Sigmoid colon (tissue), 7 donors: ENCODE results near the gene SDCCAG8. TPM values are rescaled to one million over a fixed set of nuclear protein-coding genes. Genes with fewer than 3 reads are reported as not detected.

ENCODE experiments used
- DNase-seq: peaks from one replicate; pipeline ENCODE4 v3.0.0-alpha.2; 2019
- H3K27ac ChIP-seq, 4 donors: fragments of 200-600 bp; sonication (generic); one replicate each; pipeline ENCODE4 v1.5.1; 2016 to 2019; ENCODE audit warnings: mild to moderate bottlenecking in 1 of 4
- H3K27me3 ChIP-seq, 3 donors: fragments of 200-600 bp; sonication (generic); one replicate each; pipeline ENCODE4 v1.5.1; 2019; ENCODE audit warnings: mild to moderate bottlenecking in 1 of 3
- H3K36me3 ChIP-seq, 4 donors: fragments of 200-600 bp; sonication (generic); one replicate each; pipeline ENCODE4 v1.5.1; 2016 to 2019
- H3K4me1 ChIP-seq, 4 donors: fragments of 200-600 bp; sonication (generic); one replicate each; pipeline ENCODE4 v1.5.1; 2017 to 2019
- H3K4me3 ChIP-seq, 4 donors: fragments of 200-600 bp; sonication (generic); one replicate each; pipeline ENCODE4 v1.5.1; 2017 to 2019; ENCODE audit warnings: mild to moderate bottlenecking in 2 of 4, moderate library complexity in 1 of 4
- H3K9me3 ChIP-seq, 4 donors: fragments of 200-600 bp in 3 of 4; sonication (generic) in 3 of 4; one replicate each; pipeline versions ENCODE4 v1.5.1 to v1.6.1; 2013 to 2019
- EP300 ChIP-seq, 4 donors: sonication (generic); formaldehyde crosslinking; IDR thresholded peaks; one replicate each; pipeline ENCODE4 v1.6.1; 2017; ENCODE audit warnings: antibody characterized with exemption in 4 of 4
- POLR2A ChIP-seq, 2 donors: fragments of 450-650 bp; IDR thresholded peaks; one replicate each; pipeline ENCODE4 v1.6.1; 2016; ENCODE audit warnings: antibody characterized with exemption in 2 of 2, mild to moderate bottlenecking in 2 of 2, moderate library complexity in 2 of 2
- POLR2AphosphoS5 ChIP-seq, 4 donors: sonication (generic); formaldehyde crosslinking; IDR thresholded peaks; one replicate each; pipeline ENCODE4 v1.6.1; 2017; ENCODE audit warnings: antibody characterized with exemption in 4 of 4
- WGBS, 2 donors: extraction: QIAGEN DNeasy Blood & Tissue Kit; methylation state at CpG; one replicate each; pipeline ENCODE4 v1.1.7; 2013; 5-methylcytosine and 5-hydroxymethylcytosine counted together
- intact Hi-C: fragments of 100-400 bp; cut with DNase I; formaldehyde crosslinking; loops from one replicate; pipeline ENCODE4 v1.15.1; 2023
- polyA plus RNA-seq, 3 donors: library from polyadenylated mRNA; stranded (reverse); fragments of 200-250 nt; gene quantifications; one replicate each; pipeline ENCODE4 v1.2.3, GENCODE V29; 2013
- total RNA-seq, 4 donors: library from RNA; depleted of rRNA; stranded (reverse); fragments of >200 nt; gene quantifications; one replicate each; pipeline ENCODE4 v1.1.0, GENCODE V29; 2016
- TF ChIP-seq, protein P1 (sequence below), 4 experiments: fragments of 450-650 bp in 3 of 4; fragments of 200-600 bp in 1 of 4; IDR thresholded peaks; one replicate each; pipeline ENCODE4 v1.5.1; 2016 to 2019; ENCODE audit warnings: antibody characterized with exemption in 4 of 4, mild to moderate bottlenecking in 3 of 4, moderate library complexity in 2 of 4
- donor health status: healthy with polysubstance abuse.
- donor health status: Bipolar disorder and iron deficiency.
- donor health status: healthy.

The SDCCAG8 gene
- total and polyA plus RNA-seq, 7 donors, result 15.6 to 49.7 (median 30.3) TPM

DNA sequence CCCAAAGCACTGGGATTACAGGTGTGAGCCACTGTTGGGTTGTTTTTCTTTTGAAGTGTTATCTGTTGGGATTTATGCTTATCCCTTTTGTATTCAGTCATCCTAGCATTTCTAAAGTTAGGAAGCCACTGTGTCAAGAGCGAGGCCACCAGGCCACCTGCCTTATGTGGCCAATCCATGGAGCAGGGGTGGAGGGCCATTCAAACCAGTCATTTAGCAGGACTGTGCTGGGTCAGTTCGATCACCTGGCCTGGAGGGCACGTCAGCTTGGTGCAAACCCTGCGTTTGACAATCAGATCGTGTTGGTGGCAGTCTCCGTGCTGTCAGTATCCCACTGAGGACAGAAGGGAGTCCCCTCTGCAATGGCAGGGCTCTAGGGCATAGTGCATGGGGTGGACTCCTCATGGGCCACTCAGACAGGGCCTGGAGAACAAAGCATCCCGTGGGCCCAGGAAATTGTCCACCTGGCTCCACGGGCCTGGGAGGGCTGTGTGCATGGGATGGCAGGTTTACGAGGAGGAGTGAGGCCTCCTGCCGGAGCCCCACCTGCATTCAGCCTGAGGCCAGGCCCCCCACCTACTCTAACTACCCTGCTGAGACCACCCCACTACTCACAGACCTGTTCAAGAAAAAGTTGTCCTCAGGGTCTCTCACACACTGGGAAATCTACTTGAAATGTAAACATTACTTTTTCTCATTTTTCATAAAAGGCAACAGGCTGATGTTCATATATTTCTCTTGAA is 242.3 kb downstream of the SDCCAG8 start:
- Histone ChIP-seq H3K4me1 (peaks cover 0 to 23% (median 17%) of the 10 kb centered on the region in 4 donors), H3K27ac (peak overlapping the region in 1 of 4 donors; percentile 85), H3K36me3 (peaks cover 0 to 14% (median 0%) of the 10 kb centered on the region in 4 donors), H3K9me3 (no peaks in the 10 kb centered on the region), H3K27me3 (no peaks in the 10 kb centered on the region), H3K4me3 (no peak overlapping the region)
- TF ChIP-seq EP300 (IDR thresholded peaks at IDR 0.05) (no peak), POLR2AphosphoS5 (IDR thresholded peaks at IDR 0.05) (peak in 1 of 4 donors; percentile 6)
- intact Hi-C loops, result loop anchor here (10.0 kb wide), 1 partner anchor 347 kb away; no protein-coding TSS in a partner anchor
- 91 to 95% methylated on average over 10 of the region's 10 CpGs for WGBS, 2 donors
- DNase-seq, result no peak

DNA sequence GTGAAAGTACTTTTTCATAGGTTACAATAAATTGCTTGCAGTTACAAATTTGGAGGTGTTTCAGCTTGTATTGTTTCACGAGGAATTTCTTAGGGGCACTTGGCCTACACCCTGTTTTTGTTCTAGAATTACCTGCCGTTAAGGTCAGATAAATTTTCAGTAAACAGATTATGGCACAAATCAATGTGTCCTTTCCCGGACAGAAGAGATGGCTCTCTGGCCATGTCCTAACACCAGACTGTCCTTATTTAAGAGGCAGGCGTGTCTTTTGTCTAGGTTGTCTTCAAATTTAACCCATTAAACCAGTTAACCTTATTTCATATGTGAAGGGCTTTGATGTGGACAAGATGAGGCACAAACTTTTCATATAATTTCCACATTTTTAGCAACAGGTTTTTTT is 243.4 kb downstream of the SDCCAG8 start:
- 76 to 86% methylated on average over 4 of the region's 4 CpGs for WGBS, 2 donors

DNA sequence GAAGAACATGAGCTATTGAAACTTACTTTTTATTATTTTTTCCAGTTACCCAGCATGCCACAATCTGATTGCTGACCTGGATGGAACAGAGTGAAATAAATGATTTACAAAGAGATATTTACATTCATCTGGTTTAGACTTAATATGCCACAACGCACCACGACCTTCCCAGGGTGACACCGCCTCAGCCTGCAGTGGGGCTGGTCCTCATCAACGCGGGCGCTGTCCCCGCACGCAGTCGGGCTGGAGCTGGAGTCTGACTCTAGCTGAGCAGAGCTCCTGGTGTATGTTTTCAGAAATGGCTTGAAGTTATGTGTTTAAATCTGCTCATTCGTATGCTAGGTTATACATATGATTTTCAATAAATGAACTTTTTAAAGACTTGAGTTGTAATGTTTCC is 243.9 kb downstream of the SDCCAG8 start:
- H3K27ac ChIP-seq, result no peak overlapping the region
- intact Hi-C loops, result loop anchor here (5.0 to 10.0 kb wide), 2 partner anchors 68 to 345 kb away; no protein-coding TSS in a partner anchor
- TF ChIP-seq EP300 (IDR thresholded peaks at IDR 0.05), result no peak
- TF ChIP-seq, protein P1, sequence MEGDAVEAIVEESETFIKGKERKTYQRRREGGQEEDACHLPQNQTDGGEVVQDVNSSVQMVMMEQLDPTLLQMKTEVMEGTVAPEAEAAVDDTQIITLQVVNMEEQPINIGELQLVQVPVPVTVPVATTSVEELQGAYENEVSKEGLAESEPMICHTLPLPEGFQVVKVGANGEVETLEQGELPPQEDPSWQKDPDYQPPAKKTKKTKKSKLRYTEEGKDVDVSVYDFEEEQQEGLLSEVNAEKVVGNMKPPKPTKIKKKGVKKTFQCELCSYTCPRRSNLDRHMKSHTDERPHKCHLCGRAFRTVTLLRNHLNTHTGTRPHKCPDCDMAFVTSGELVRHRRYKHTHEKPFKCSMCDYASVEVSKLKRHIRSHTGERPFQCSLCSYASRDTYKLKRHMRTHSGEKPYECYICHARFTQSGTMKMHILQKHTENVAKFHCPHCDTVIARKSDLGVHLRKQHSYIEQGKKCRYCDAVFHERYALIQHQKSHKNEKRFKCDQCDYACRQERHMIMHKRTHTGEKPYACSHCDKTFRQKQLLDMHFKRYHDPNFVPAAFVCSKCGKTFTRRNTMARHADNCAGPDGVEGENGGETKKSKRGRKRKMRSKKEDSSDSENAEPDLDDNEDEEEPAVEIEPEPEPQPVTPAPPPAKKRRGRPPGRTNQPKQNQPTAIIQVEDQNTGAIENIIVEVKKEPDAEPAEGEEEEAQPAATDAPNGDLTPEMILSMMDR (IDR thresholded peaks at IDR 0.05), result no peak
- no peak for TF ChIP-seq POLR2A (IDR thresholded peaks at IDR 0.05)
- peak in 1 of 4 donors; percentile 2 for TF ChIP-seq POLR2AphosphoS5 (IDR thresholded peaks at IDR 0.05)
- no peak for DNase-seq
- peaks cover 0 to 30% (median 3%) of the 10 kb centered on the region in 4 donors for H3K36me3 ChIP-seq
- 92 to 95% methylated on average over 10 of the region's 10 CpGs for WGBS, 2 donors
- no peaks in the 10 kb centered on the region for H3K27me3 ChIP-seq
- peaks cover 0 to 22% (median 17%) of the 10 kb centered on the region in 4 donors for H3K4me1 ChIP-seq
- no peak overlapping the region for H3K4me3 ChIP-seq
- no peaks in the 10 kb centered on the region for H3K9me3 ChIP-seq

More for the DNA sequence above, 243.4 kb downstream of the SDCCAG8 start:
- peaks cover 0 to 23% (median 17%) of the 10 kb centered on the region in 4 donors for H3K4me1 ChIP-seq
- no peak for DNase-seq
- H3K27ac ChIP-seq, result no peak overlapping the region
- peaks cover 0 to 26% (median 1%) of the 10 kb centered on the region in 4 donors for H3K36me3 ChIP-seq
- H3K9me3 ChIP-seq, result no peaks in the 10 kb centered on the region
- no peak for TF ChIP-seq EP300 (IDR thresholded peaks at IDR 0.05)
- no peak for TF ChIP-seq POLR2AphosphoS5 (IDR thresholded peaks at IDR 0.05)
- TF ChIP-seq, protein P1 (IDR thresholded peaks at IDR 0.05), result no peak
- TF ChIP-seq POLR2A (IDR thresholded peaks at IDR 0.05), result no peak
- intact Hi-C loops, result loop anchor here (10.0 kb wide), 1 partner anchor 346 kb away; no protein-coding TSS in a partner anchor
- no peaks in the 10 kb centered on the region for H3K27me3 ChIP-seq
- no peak overlapping the region for H3K4me3 ChIP-seq

DNA sequence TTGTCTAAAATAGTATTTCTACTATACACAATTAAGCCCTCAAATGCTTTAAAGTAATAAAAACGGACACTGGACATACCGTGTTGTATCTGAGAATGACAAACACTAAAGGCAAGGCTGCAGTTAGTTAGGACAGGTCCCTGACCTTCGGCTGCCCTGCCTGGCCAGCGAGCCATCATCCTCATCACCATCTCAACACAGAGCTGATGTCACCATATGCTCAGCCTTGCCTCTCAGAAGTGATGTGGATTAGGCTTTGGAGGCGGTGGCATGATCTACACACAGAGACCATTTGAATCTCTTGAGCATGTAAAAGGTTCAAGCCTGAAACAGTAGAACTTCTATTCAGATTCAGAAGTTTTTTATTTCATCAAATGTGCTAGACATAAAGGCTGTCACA is 244.7 kb downstream of the SDCCAG8 start:
- Histone ChIP-seq H3K4me3 (no peak overlapping the region), H3K9me3 (no peaks in the 10 kb centered on the region), H3K4me1 (peaks cover 0 to 15% (median 12%) of the 10 kb centered on the region in 4 donors), H3K36me3 (peaks cover 0 to 37% (median 5%) of the 10 kb centered on the region in 4 donors), H3K27me3 (no peaks in the 10 kb centered on the region), H3K27ac (no peak overlapping the region)
- 92 to 95% methylated on average over 5 of the region's 5 CpGs for WGBS, 2 donors
- no peak for DNase-seq
- intact Hi-C loops, result loop anchor here (5.0 kb wide), 1 partner anchor 67 kb away; no protein-coding TSS in a partner anchor
- TF ChIP-seq, protein P1 (IDR thresholded peaks at IDR 0.05), result no peak
- TF ChIP-seq EP300 (IDR thresholded peaks at IDR 0.05) (no peak), POLR2A (IDR thresholded peaks at IDR 0.05) (no peak), POLR2AphosphoS5 (IDR thresholded peaks at IDR 0.05) (no peak)

DNA sequence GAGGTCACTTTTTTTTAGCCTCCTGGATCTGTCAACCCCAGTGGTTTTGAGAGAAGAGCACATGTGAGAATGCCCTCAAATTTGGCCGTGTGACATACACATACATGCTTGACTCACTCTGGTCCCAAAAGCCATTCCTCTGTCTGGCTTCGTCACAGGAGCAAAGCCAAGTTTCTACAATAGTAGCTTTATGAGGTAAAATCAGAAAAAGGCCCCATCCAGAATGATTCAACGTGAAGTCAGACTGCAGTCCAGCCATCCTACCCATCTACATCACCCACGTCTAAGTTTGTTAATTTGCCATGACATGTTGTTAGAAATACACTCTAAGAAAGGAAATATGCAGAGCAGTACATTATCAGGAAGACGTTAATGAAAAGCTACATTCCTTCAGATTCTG is 245.2 kb downstream of the SDCCAG8 start:
- no peaks in the 10 kb centered on the region for H3K9me3 ChIP-seq
- intact Hi-C loops, result loop anchor here (5.0 kb wide), 1 partner anchor 66 kb away; no protein-coding TSS in a partner anchor
- H3K27ac ChIP-seq, result no peak overlapping the region
- H3K4me3 ChIP-seq, result no peak overlapping the region
- DNase-seq, result no peak
- peaks cover 0 to 42% (median 5%) of the 10 kb centered on the region in 4 donors for H3K36me3 ChIP-seq
- peaks cover 0 to 10% (median 7%) of the 10 kb centered on the region in 4 donors for H3K4me1 ChIP-seq
- H3K27me3 ChIP-seq, result no peaks in the 10 kb centered on the region
- TF ChIP-seq POLR2A (IDR thresholded peaks at IDR 0.05) (no peak), EP300 (IDR thresholded peaks at IDR 0.05) (no peak), POLR2AphosphoS5 (IDR thresholded peaks at IDR 0.05) (peak in 1 of 4 donors; percentile 5)
- TF ChIP-seq, protein P1 (IDR thresholded peaks at IDR 0.05), result no peak
- WGBS, 2 donors, result 90% methylated on average over 5 of the region's 5 CpGs
